AG04450 (cell line): ENCODE results near the gene LGALS3. TPM values are rescaled to one million over a fixed set of nuclear protein-coding genes. Genes with fewer than 3 reads are reported as not detected.

Experiments used
- CTCF ChIA-PET: fragments of 300-600, 350-600 bp; formaldehyde crosslinking; extraction: SDS; loops from one replicate; lab custom pipeline; 2022; ENCODE audit warnings: antibody characterized with exemption, inconsistent platforms; lab: Charles Lee
- POLR2A ChIA-PET: fragments of 350-600 bp; formaldehyde crosslinking; extraction: SDS; loops from one replicate; lab custom pipeline; 2021; ENCODE audit warnings: antibody characterized with exemption, inconsistent platforms; lab: Yijun Ruan, JAX
- DNase-seq: peaks from one replicate; pipeline ENCODE4 v3.0.0-alpha.2; 2011; ENCODE audit warnings: low read depth, low spot score
- H3K27ac ChIP-seq: one replicate; pipeline ENCODE4 v1.5.1; 2012; ENCODE audit warnings: low read depth, low read length, control low read depth
- H3K27me3 ChIP-seq: one replicate; pipeline ENCODE4 v1.6.0; 2012; ENCODE audit warnings: low read length; ENCODE audit not compliant: control insufficient read depth, insufficient read depth
- H3K4me3 ChIP-seq: 2 replicates; pipeline ENCODE4 v1.5.1; 2011; ENCODE audit warnings: mild to moderate bottlenecking, low read depth, low read length, control low read depth
- H3K9me3 ChIP-seq: 2 replicates; pipeline ENCODE4 v1.5.1; 2012; ENCODE audit warnings: low read length; ENCODE audit not compliant: control insufficient read depth, insufficient read depth
- polyA plus RNA-seq: library from polyadenylated mRNA; depleted of rRNA; stranded (reverse); fragments of >200 nt; gene quantifications from 2 replicates; pipeline ENCODE4 v1.2.3, GENCODE V29; 2011
- TF ChIP-seq, protein P1 (sequence below): IDR thresholded peaks from 2 replicates; pipeline ENCODE4 v1.5.1; 2011; ENCODE audit warnings: low read depth, low read length, control low read depth, inconsistent platforms

LGALS3 gene
- polyA plus RNA-seq, 1 experiment, result 383 TPM

DNA sequence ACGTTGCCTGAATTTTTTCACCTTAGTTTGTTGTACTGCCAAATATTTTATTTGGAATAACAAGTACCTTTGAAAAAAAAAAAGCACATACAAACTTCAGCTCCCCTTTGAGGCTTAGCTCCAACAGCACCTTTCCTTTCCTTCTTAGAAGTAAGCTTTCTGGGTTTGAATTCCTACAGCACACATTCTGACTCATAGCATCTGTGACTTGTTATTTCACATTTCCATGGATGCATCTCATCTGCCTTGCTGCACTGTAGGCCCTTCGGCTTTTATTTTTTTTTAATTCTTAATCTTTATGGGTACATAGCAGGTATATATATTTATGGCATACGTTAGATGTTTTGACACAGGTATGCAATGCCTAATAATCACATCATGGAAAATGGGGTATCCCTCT lies 7.2 kb downstream of the LGALS3 start:
- Histone ChIP-seq H3K27me3 (no peaks in the 10 kb centered on the region), H3K4me3 (no peak overlapping the region), H3K9me3 (no peaks in the 10 kb centered on the region), H3K27ac (no peak overlapping the region)
- DNase-seq, result no peak
- CTCF ChIA-PET, result no interaction called here
- POLR2A ChIA-PET, result no interaction called here
- TF ChIP-seq, protein P1, sequence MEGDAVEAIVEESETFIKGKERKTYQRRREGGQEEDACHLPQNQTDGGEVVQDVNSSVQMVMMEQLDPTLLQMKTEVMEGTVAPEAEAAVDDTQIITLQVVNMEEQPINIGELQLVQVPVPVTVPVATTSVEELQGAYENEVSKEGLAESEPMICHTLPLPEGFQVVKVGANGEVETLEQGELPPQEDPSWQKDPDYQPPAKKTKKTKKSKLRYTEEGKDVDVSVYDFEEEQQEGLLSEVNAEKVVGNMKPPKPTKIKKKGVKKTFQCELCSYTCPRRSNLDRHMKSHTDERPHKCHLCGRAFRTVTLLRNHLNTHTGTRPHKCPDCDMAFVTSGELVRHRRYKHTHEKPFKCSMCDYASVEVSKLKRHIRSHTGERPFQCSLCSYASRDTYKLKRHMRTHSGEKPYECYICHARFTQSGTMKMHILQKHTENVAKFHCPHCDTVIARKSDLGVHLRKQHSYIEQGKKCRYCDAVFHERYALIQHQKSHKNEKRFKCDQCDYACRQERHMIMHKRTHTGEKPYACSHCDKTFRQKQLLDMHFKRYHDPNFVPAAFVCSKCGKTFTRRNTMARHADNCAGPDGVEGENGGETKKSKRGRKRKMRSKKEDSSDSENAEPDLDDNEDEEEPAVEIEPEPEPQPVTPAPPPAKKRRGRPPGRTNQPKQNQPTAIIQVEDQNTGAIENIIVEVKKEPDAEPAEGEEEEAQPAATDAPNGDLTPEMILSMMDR, result no peak

DNA sequence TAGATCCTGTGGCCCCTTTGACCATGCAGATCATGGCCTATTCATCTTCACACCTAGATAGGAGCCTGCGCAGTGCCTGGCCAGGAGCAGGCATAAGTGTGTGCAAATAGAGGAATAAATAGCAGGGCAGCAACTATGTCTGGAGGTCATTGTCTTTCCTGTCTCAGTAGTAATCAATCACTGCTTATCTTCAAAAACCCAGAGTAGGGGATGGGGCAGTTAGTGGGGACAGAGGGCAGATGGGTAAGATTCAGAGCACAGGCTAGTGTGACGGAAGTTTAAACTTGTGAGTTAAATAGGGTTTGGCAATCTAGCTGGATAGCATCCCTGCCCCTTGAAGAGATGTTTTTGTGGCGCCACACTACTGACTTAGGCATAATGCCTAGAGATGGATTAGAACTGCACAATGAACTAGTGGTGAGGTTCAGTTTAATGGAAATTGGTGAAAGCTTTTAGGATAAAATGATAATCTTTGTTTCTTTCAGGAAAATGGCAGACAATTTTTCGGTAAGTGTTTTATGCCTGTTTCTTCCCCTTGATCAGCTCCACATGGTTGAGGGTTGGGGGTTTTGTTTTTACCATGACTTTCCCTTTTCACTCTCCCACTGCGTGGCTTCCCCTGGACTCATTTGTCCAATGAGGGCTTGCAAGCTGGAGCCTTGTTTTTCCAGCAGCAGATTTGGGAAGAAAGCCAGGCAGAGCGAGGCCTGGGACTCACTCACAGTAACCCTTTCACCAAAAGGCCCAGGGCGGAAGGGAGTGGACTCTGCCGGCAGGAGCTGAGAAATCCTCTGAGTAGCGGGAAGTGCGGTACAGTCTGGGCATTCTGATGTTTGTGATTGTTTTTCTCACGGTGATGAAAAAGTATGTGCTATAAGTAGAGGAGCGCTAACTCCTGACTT lies 8.1 kb downstream of the LGALS3 start:
- ChIA-PET CTCF (interaction anchor here (0.7 to 2.1 kb wide), 6 partner anchors 9 to 47 kb away, joined by 3 to 13 read pairs (median 4); no protein-coding TSS in a partner anchor), POLR2A (interaction anchor here (0.7 to 1.2 kb wide), 5 partner anchors 8 to 86 kb away, joined by 3 to 4 read pairs (median 4); partner anchors contain the start of genes LGALS3 and MAPK1IP1L)
- peak overlapping the region; percentile 33 for H3K4me3 ChIP-seq
- no peaks in the 10 kb centered on the region for H3K9me3 ChIP-seq
- H3K27ac ChIP-seq, result peak overlapping the region; percentile 32
- peak; percentile 71 for DNase-seq
- no peaks in the 10 kb centered on the region for H3K27me3 ChIP-seq
- TF ChIP-seq, protein P1, result 0 out of 2 replicates have a peak, but pooled peaks have one; percentile 7

DNA sequence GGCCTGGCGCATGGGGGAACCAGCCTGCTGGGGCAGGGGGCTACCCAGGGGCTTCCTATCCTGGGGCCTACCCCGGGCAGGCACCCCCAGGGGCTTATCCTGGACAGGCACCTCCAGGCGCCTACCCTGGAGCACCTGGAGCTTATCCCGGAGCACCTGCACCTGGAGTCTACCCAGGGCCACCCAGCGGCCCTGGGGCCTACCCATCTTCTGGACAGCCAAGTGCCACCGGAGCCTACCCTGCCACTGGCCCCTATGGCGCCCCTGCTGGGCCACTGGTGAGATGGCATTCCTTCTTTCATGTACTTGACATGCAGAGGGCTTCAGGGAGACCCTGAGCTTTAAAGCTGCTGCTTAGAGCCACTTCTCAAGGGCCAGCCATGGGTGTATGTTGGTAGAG lies 9.0 kb downstream of the LGALS3 start:
- no peak overlapping the region for H3K4me3 ChIP-seq
- no peak overlapping the region for H3K27ac ChIP-seq
- no peaks in the 10 kb centered on the region for H3K27me3 ChIP-seq
- no peak for DNase-seq
- no peaks in the 10 kb centered on the region for H3K9me3 ChIP-seq
- ChIA-PET CTCF (interaction anchor here (0.9 to 2.1 kb wide), 6 partner anchors 8 to 48 kb away, joined by 3 to 13 read pairs (median 3); no protein-coding TSS in a partner anchor), POLR2A (interaction anchor here (0.7 to 1.2 kb wide), 4 partner anchors 9 to 44 kb away, joined by 3 to 4 read pairs (median 4); partner anchors contain the start of gene LGALS3)
- TF ChIP-seq, protein P1, result peak; percentile 25; the same call in 1 of the 2 replicates

DNA sequence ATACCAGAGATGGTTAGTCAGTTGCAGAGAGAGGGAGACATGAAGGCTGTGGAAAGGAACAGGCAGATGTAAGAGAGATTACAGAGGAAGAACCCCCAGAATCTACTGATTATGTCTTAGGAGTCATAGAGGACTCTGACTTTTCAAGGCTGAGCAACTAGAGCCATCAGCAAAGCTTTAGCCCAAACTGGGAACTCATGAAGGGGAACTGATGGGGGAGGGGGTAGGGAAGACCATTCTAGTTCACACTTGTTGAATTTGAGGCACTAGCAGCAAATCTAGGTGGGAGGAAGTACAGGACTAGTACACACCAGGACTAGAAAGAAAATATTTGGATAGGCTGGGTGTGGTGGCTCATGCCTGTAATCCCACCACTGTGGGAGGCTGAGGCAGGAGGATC lies 10.1 kb downstream of the LGALS3 start:
- Histone ChIP-seq H3K27me3 (no peaks in the 10 kb centered on the region), H3K4me3 (no peak overlapping the region), H3K9me3 (no peaks in the 10 kb centered on the region), H3K27ac (no peak overlapping the region)
- CTCF ChIA-PET, result interaction anchor here (0.8 to 2.1 kb wide), 2 partner anchors 22 to 49 kb away, joined by 3 to 13 read pairs (median 4); no protein-coding TSS in a partner anchor
- TF ChIP-seq, protein P1, result no peak
- POLR2A ChIA-PET, result no interaction called here
- no peak for DNase-seq
